Left forelimb (tissue), 1 donor: ENCODE data around the gene MLLT1.

Experiments used
- DNase-seq: peaks from one replicate; pipeline ENCODE4 v3.0.0-alpha.2; 2018; ENCODE audit warnings: low spot score

The MLLT1 gene

GRCh38 chr19:6221878-6222746 is 57.7 kb downstream of the MLLT1 start:
- no peak for DNase-seq

- DNase-seq = no peak
These were observed 58.4 kb downstream of the MLLT1 start for GRCh38 chr19:6221220-6221877.

GRCh38 chr19:6220385-6221191 is 59.2 kb downstream of the MLLT1 start:
- no peak for DNase-seq

GRCh38 chr19:6219586-6220290 is 60.0 kb downstream of the MLLT1 start:
- no peak for DNase-seq

- DNase-seq = no peak
These were observed 60.6 kb downstream of the MLLT1 start for GRCh38 chr19:6219147-6219525.

GRCh38 chr19:6218491-6219146 is 61.2 kb downstream of the MLLT1 start:
- peak; percentile 92 for DNase-seq

- no peak for DNase-seq
These were observed 61.9 kb downstream of the MLLT1 start for GRCh38 chr19:6217752-6218334.

GRCh38 chr19:6216996-6217751 is 62.6 kb downstream of the MLLT1 start:
- no peak for DNase-seq

GRCh38 chr19:6216236-6216995 is 63.4 kb downstream of the MLLT1 start:
- no peak for DNase-seq

- no peak for DNase-seq
These were observed 64.0 kb downstream of the MLLT1 start for GRCh38 chr19:6215701-6216235.

GRCh38 chr19:6214881-6215541 is 64.8 kb downstream of the MLLT1 start:
- no peak for DNase-seq

- DNase-seq = no peak
These were observed 65.8 kb downstream of the MLLT1 start for GRCh38 chr19:6213696-6214641.

GRCh38 chr19:6213266-6213595 is 66.5 kb downstream of the MLLT1 start:
- no peak for DNase-seq

- DNase-seq = no peak
These were observed 67.1 kb downstream of the MLLT1 start for GRCh38 chr19:6212403-6213265.

GRCh38 chr19:6211632-6212402 is 68.0 kb downstream of the MLLT1 start:
- DNase-seq = no peak
